Raji (cell line): ENCODE measurements around the gene TSHR.

Source experiments
- POLR2A ChIP-seq: IDR thresholded peaks from 2 replicates; pipeline ENCODE4 v1.6.1; 2011; ENCODE audit warnings: low read depth, low read length, control low read depth; ENCODE audit not compliant: insufficient read depth

Gene TSHR

GRCh38 chr14:80955416-80955941, at the start of gene TSHR:
TSS of gene TSHR (plus strand) at chr14:80955621. CDS start at chr14:80955681, 60 bp downstream.
- TF ChIP-seq POLR2A = no peak

GRCh38 chr14:80906336-80906735, 49.1 kb upstream of the TSHR start:
- no peak for TF ChIP-seq POLR2A

GRCh38 chr14:80906946-80907345, 48.5 kb upstream of the TSHR start:
- TF ChIP-seq POLR2A = no peak

- no peak for TF ChIP-seq POLR2A
Measured at GRCh38 chr14:80919622-80920021, 35.8 kb upstream of the TSHR start.

GRCh38 chr14:80923368-80923767, 32.1 kb upstream of the TSHR start:
- TF ChIP-seq POLR2A = no peak

- TF ChIP-seq POLR2A = no peak
Measured at GRCh38 chr14:80924365-80925103, 30.9 kb upstream of the TSHR start.

- no peak for TF ChIP-seq POLR2A
Measured at GRCh38 chr14:80926397-80927082, 28.9 kb upstream of the TSHR start.

GRCh38 chr14:80927083-80927989, 28.1 kb upstream of the TSHR start:
- TF ChIP-seq POLR2A = no peak

- TF ChIP-seq POLR2A = no peak
Measured at GRCh38 chr14:80930095-80930494, 25.3 kb upstream of the TSHR start.

- TF ChIP-seq POLR2A = peak; percentile 34; the same call in 1 of the 2 replicates
Measured at GRCh38 chr14:80930836-80931389, 24.5 kb upstream of the TSHR start.

GRCh38 chr14:80933282-80933681, 22.1 kb upstream of the TSHR start:
- TF ChIP-seq POLR2A = no peak

GRCh38 chr14:80933686-80934085, 21.7 kb upstream of the TSHR start:
- TF ChIP-seq POLR2A = no peak

- no peak for TF ChIP-seq POLR2A
Measured at GRCh38 chr14:80940146-80940545, 15.3 kb upstream of the TSHR start.

GRCh38 chr14:80941241-80942185, 13.9 kb upstream of the TSHR start, which contains the start of gene CEP128:
TSS of gene CEP128 (minus strand) at chr14:80941738.
- peak; percentile 93 for TF ChIP-seq POLR2A
